SU-DHL-6 (cell line): ENCODE results near the gene CCDC68.

Experiments used
- H2AFZ ChIP-seq: fragments of 200-600 bp; sonication (generic); 2 replicates; pipeline ENCODE4 v1.6.1; 2014; ENCODE audit warnings: low read depth, mild to moderate bottlenecking, moderate library complexity, mixed read lengths, antibody characterized with exemption, low read length; ENCODE audit not compliant: severe bottlenecking
- H3F3A ChIP-seq: fragments of 200-600 bp; shearing (Covaris generic); 2 replicates; pipeline ENCODE4 v1.6.0; 2016; ENCODE audit warnings: antibody characterized with exemption, mild to moderate bottlenecking; ENCODE audit not compliant: insufficient read depth
- H3K27ac ChIP-seq: fragments of 200-600 bp; sonication (generic); 2 replicates; pipeline ENCODE4 v1.5.1; 2016; ENCODE audit warnings: low read depth, mild to moderate bottlenecking, low read length, moderate library complexity, mixed read lengths
- H3K27me3 ChIP-seq: fragments of 200-600 bp; sonication (generic), shearing (Covaris generic); 2 replicates; pipeline ENCODE4 v1.6.0; 2014; ENCODE audit warnings: mild to moderate bottlenecking, low read length
- H3K36me3 ChIP-seq: fragments of 200-600 bp; sonication (generic); 2 replicates; pipeline ENCODE4 v1.6.1; 2014; ENCODE audit warnings: mild to moderate bottlenecking, low read length, mixed read lengths
- H3K4me2 ChIP-seq: fragments of 300-600, 200-600 bp; shearing (Covaris generic), sonication (generic); 2 replicates; pipeline ENCODE4 v1.6.0; 2014; ENCODE audit warnings: low read length, low read depth, mild to moderate bottlenecking; ENCODE audit not compliant: poor library complexity, severe bottlenecking
- H3K4me3 ChIP-seq: fragments of 200-600 bp; sonication (generic); 2 replicates; pipeline ENCODE4 v1.5.1; 2014; ENCODE audit warnings: antibody characterized with exemption, low read length, mild to moderate bottlenecking, mixed read lengths; ENCODE audit not compliant: insufficient read depth, poor library complexity, severe bottlenecking
- H3K79me2 ChIP-seq: fragments of 200-600 bp; sonication (generic); 2 replicates; pipeline ENCODE4 v1.6.1; 2014; ENCODE audit warnings: mild to moderate bottlenecking, low read length, moderate library complexity; ENCODE audit not compliant: insufficient read depth
- H3K9ac ChIP-seq: fragments of 200-600 bp; sonication (generic); 2 replicates; pipeline ENCODE4 v1.7.0; 2014; ENCODE audit warnings: mild to moderate bottlenecking, low read length
- H3K9me2 ChIP-seq: fragments of 200-600 bp; sonication (generic); replicated peaks from 2 replicates; pipeline ENCODE4 v1.6.1; 2014; ENCODE audit warnings: low read length; ENCODE audit not compliant: insufficient read depth
- H3K9me3 ChIP-seq: fragments of 200-600 bp; sonication (generic); 2 replicates; pipeline ENCODE4 v1.6.1; 2014; ENCODE audit warnings: low read length, mixed read lengths; ENCODE audit not compliant: insufficient read depth
- H4K20me1 ChIP-seq: fragments of 200-600 bp; sonication (generic); 2 replicates; pipeline ENCODE4 v1.6.1; 2014; ENCODE audit warnings: low read depth, mild to moderate bottlenecking, antibody characterized with exemption, low read length, moderate library complexity, mixed read lengths
- CTCF ChIP-seq: fragments of 200-600 bp; sonication (generic); IDR thresholded peaks from one replicate; pipeline ENCODE4 v1.5.1; 2017; ENCODE audit warnings: antibody characterized with exemption, mild to moderate bottlenecking, low read length, moderate library complexity; ENCODE audit not compliant: insufficient read depth, poor library complexity, severe bottlenecking
- EZH2phosphoT487 ChIP-seq: fragments of 200-600 bp; sonication (generic), shearing (Covaris generic); conservative IDR thresholded peaks from 2 replicates; pipeline ENCODE4 v1.6.1; 2018; ENCODE audit warnings: mild to moderate bottlenecking, antibody characterized with exemption, low read length, moderate library complexity, mixed read lengths

CCDC68 gene

GRCh38 chr18:54873884-54874255, 85.4 kb downstream of the CCDC68 start:
- Histone ChIP-seq H3F3A (no peaks in the 10 kb centered on the region), H2AFZ (no peak overlapping the region), H3K79me2 (no peaks in the 10 kb centered on the region), H3K27ac (no peak overlapping the region), H3K36me3 (no peaks in the 10 kb centered on the region), H4K20me1 (no peaks in the 10 kb centered on the region), H3K4me2 (no peak overlapping the region), H3K9ac (no peak overlapping the region), H3K9me2 (no peaks in the 10 kb centered on the region), H3K9me3 (no peaks in the 10 kb centered on the region), H3K4me3 (no peak overlapping the region), H3K27me3 (no peaks in the 10 kb centered on the region)
- no peak for TF ChIP-seq CTCF

GRCh38 chr18:54872681-54873080, 86.6 kb downstream of the CCDC68 start:
- H3K36me3 ChIP-seq: no peaks in the 10 kb centered on the region
- no peak overlapping the region for H2AFZ ChIP-seq
- H3K4me2 ChIP-seq: no peak overlapping the region
- H3K9ac ChIP-seq: no peak overlapping the region
- TF ChIP-seq EZH2phosphoT487 (no peak), CTCF (no peak)
- no peak overlapping the region for H3K4me3 ChIP-seq
- no peaks in the 10 kb centered on the region for H3K79me2 ChIP-seq
- H3K9me2 ChIP-seq: no peaks in the 10 kb centered on the region
- H3K27ac ChIP-seq: no peak overlapping the region
- H3K27me3 ChIP-seq: no peaks in the 10 kb centered on the region
- no peaks in the 10 kb centered on the region for H3F3A ChIP-seq
- H3K9me3 ChIP-seq: no peaks in the 10 kb centered on the region
- no peaks in the 10 kb centered on the region for H4K20me1 ChIP-seq

GRCh38 chr18:54871231-54871630, 88.0 kb downstream of the CCDC68 start:
- no peaks in the 10 kb centered on the region for H3K79me2 ChIP-seq
- H3K4me2 ChIP-seq: no peak overlapping the region
- H4K20me1 ChIP-seq: no peaks in the 10 kb centered on the region
- H3K9me3 ChIP-seq: no peaks in the 10 kb centered on the region
- no peaks in the 10 kb centered on the region for H3K36me3 ChIP-seq
- TF ChIP-seq CTCF: no peak
- TF ChIP-seq EZH2phosphoT487: no peak
- no peak overlapping the region for H3K4me3 ChIP-seq
- no peak overlapping the region for H2AFZ ChIP-seq
- no peak overlapping the region for H3K27ac ChIP-seq
- H3F3A ChIP-seq: no peaks in the 10 kb centered on the region
- no peaks in the 10 kb centered on the region for H3K9me2 ChIP-seq
- H3K9ac ChIP-seq: no peak overlapping the region
- H3K27me3 ChIP-seq: no peaks in the 10 kb centered on the region

GRCh38 chr18:54867131-54867530, 92.1 kb downstream of the CCDC68 start:
- Histone ChIP-seq H2AFZ (no peak overlapping the region), H4K20me1 (no peaks in the 10 kb centered on the region), H3K9me3 (no peaks in the 10 kb centered on the region), H3K9me2 (no peaks in the 10 kb centered on the region), H3K27me3 (no peaks in the 10 kb centered on the region), H3K9ac (no peak overlapping the region), H3K79me2 (no peaks in the 10 kb centered on the region), H3K36me3 (no peaks in the 10 kb centered on the region), H3K27ac (no peak overlapping the region), H3F3A (no peaks in the 10 kb centered on the region), H3K4me3 (no peak overlapping the region), H3K4me2 (no peak overlapping the region)
- no peak for TF ChIP-seq CTCF
- no peak for TF ChIP-seq EZH2phosphoT487
